Putamen (tissue), 1 donor: ENCODE measurements around the gene VANGL1.
"Not testable (repeated sequence)": the region's sequence is repeated elsewhere in the genome, so short reads cannot be mapped to it uniquely, and the experiment has no call there.

Experiments
- DNase-seq: peaks from one replicate; pipeline ENCODE4 v3.0.0-alpha.2; 2016; ENCODE audit warnings: low spot score

The VANGL1 gene

DNA sequence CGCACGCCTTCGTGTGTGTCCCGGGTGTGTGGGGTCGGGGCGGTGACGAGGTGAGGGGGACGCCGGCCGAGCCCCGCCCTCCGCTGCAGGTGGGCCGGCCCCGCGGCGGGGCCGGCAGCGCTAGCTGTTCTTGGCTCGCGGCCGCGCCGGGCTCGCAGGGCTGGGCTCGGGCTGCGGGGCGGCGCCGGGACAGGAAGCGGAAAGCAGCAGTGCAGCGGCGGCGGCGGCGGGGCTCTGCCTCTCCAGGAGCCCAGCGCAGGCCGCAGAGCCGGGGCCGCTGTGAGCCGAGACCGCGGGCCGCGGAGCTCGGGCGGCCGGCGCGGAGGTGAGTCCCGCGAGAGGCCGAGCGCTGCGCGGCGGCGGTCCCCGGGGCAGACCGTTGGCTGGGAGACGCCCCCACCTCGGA lies at the start of gene VANGL1:
Gene VANGL1 (plus strand): TSS at position 209 of the 406 bp plus-strand sequence. CDS start 9,444 bp downstream, outside the sequence.
- DNase-seq, result no peak

DNA sequence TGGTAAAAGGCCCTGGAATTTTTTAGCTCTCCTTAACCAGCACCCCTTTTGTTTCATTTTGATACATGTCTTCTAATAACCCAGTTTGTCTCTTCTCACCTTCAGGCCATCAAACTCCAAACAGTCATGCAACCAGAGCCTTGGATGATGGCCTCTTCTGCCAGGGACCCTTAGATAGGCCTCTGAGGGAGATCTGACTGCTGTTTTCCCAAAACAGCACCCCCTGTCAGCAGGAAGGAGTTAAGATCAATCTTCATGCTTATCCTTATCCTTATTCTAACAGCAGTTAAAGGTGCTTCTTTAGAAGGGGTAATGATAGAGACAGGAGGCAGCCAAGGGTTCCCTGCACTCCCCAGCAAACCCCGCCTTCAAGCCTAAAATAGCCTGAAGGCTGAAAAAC lies 49.5 kb upstream of the VANGL1 start:
- no peak for DNase-seq

DNA sequence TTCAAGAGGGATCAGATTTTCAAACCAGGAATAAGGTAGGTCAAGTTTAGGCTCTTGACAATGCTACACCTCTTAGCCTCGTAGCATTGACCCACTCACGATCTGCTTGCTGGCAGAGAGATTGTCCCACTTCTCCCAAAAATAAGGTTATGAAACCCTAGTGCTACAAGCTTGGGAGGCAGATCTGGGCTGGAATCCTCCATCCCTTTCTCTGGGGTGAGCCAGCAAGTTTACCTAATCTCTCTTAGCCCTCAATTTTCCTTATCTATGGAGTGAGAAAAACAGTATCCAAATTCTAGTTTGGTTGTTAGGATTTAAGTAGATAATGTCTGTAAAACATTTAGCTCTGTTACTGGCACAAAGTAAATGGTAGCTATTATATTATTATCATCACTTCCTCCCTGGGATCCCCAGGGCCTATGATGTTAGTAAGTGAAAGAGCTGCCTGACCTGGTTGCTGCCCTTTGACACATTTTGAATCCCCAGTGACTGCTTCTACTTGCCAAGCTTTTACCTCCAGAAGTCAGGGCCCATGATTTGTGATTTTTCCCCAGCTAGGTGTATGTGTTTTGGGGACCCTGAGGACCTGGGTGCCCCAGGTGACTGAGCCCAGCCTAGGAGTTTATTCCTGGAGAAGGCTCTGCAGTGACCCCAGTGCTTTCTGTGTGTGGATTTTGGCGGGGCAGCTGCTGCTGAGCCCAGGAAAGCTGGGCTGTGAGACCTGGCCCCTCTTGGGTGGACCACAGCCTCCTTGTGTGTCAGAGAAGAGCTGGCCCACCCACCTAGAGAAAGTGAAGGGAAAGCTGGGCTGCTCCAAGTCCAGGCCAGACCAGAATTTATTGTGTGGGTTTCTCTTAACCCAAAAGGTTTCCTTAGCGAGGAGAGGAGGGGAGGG lies 48.2 kb upstream of the VANGL1 start:
- DNase-seq, result no peak

GRCh38 chr1:115594600-115594999 lies 47.2 kb upstream of the VANGL1 start:
- DNase-seq, result no peak

GRCh38 chr1:115595279-115596079 lies 46.3 kb upstream of the VANGL1 start:
- DNase-seq, result peak; percentile 75

- no peak for DNase-seq
Measured at GRCh38 chr1:115596080-115596780, 45.5 kb upstream of the VANGL1 start.

GRCh38 chr1:115604508-115604907 lies 37.3 kb upstream of the VANGL1 start:
- no peak for DNase-seq

GRCh38 chr1:115606305-115606704 lies 35.5 kb upstream of the VANGL1 start:
- DNase-seq, result no peak

DNA sequence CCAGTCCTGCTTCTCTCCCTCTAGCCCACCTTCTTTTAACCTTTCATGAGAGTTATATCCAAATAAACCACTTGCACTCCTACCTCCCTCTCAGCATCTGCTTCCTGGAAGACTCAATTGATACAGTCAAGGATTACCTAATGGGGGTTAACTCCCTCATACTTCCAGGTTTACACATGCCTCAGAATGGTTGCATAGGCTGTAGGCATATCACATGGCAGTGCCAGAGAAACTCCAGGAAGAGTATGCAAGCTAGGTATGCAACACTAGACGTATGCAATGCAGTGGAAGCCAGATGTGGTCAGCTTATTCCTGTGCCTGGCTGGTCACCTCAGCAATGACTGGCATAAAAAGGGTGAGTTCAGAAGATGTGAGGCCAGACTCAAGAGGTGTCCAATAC lies 32.7 kb upstream of the VANGL1 start:
- no peak for DNase-seq

- no peak for DNase-seq
Measured at GRCh38 chr1:115613767-115614166, 28.0 kb upstream of the VANGL1 start.

- DNase-seq, result no peak
Measured at GRCh38 chr1:115620453-115620852, 21.3 kb upstream of the VANGL1 start.

- DNase-seq, result no peak
Measured at GRCh38 chr1:115620950-115621349, 20.8 kb upstream of the VANGL1 start.

- no peak for DNase-seq
Measured at GRCh38 chr1:115624859-115625258, 16.9 kb upstream of the VANGL1 start.

GRCh38 chr1:115630342-115630741 lies 11.4 kb upstream of the VANGL1 start:
- DNase-seq, result no peak

DNA sequence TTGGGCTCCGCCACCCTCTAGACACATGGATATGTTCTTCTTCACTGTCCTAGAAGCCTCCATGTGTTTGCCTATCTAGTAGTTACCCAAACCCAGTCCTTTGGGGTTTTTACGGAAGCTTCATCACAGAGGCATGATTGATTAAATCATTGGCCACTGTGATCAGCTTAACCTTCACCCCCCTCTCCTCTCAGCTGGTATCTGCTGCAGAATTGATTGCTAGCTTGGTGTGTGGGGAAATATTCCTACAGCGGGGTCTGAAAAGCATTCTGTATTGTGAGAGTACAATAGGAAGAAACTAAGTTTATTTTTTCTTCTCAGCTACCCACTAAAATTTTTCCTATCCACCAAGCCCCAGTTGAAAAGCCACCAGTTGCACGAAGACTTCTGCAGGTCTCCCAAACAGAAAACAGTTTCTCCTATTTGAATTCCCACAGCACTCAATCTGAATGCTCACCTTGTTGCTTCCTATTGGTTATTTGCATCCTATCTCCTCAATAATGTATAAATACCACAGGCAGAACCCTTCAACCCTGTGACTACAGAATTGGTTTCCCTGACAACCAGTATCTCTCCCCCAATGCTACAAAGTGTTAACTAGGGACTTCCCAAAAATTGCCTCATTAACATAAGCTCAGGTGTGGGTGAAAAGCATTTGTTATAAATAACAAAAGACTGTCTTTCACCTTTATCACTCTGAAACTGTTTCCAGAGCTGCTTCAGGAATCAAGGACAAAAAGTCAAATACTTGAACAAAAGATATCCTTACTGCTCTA lies 9.3 kb upstream of the VANGL1 start:
- DNase-seq, result no peak

DNA sequence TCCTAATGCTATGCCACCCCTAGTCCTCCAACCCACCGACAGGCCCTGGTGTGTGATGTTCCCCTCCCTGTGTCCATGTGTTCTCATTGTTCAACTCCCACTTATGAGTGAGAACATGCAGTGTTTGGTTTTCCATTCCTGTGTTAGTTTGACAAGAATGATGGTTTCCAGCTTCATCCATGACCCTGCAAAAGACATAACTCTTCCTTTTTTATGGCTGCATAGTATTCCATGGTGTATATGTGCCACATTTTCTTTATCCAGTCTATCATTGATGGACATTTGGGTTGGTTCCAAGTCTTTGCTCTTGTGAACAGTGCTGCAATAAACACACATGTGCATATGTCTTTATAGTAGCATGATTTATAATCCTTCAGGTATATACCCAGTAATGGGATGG lies 8.2 kb upstream of the VANGL1 start:
- not testable (repeated sequence) for DNase-seq

DNA sequence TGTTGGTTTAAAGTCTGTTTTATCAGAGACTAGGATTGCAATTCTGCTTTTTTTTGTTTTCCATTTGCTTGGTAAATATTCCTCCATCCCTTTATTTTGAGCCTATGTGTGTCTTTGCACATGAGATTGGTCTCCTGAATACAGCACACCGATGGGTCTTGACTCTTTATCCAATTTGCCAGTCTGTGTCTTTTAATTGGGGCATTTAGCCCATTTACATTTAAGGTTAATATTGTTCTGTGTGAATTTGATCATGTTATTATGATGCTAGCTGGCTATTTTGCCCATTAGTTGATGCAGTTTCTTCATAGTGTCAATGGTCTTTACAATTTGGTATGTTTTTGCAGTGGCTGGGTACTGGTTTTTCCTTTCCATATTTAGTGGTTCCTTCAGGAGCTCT lies 4.5 kb upstream of the VANGL1 start:
- not testable (repeated sequence) for DNase-seq

- DNase-seq, result no peak
Measured at GRCh38 chr1:115640384-115640783, 1.4 kb upstream of the VANGL1 start.

DNA sequence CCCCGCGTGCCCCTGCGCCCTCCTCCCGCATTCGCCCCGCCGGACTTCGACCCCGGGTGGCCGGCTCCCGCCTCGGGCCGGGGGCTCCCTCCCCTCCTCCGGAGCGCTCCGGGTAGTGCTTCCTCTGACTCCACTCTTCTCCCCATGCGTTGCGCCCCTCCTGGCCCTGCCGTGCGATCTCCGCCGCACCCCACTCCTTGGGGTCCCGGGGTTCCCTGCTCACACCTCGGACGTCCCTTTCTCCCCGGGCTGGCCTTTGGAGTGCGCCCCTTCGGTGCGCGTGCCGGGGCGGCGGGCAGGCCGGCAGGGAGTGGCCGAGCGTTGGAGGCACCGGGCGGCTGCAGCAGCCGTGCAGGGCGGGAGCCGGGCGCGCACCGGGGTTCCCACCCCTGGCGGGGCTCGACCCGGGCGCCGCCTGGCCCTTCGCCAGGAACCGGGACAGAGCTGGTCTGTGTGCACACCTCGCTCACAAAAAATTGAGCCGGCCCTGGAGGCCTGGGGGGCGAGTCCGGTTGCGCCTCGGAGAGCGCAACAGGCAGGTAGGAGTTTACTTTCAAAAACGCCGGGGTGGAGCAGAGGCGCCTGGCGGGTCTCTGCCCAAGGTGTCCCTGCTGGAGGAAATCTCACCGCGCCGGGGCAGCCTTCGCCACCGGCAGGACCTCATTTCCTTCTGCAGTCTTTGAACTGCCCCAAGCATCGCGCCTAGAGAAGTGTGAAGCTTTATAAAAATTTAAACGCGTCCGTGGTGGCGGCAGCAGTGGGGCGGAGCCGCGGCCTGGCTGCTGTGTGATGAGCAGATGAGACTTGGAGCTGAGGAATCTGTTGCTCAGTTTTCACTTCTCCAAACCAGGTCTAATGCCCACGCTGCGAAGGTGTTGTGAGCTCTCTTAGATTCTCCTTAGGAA lies 650 bp downstream of the VANGL1 start:
- DNase-seq, result no peak

- DNase-seq, result no peak
Measured at GRCh38 chr1:115643225-115643624, 1.5 kb downstream of the VANGL1 start.

GRCh38 chr1:115643666-115644065 lies 1.9 kb downstream of the VANGL1 start:
- DNase-seq, result no peak
